ENCODE data around the gene ABTB2.
A peak's percentile ranks its signal among the peaks of the same experiment; 100 is the strongest.

Gene ABTB2

GRCh38 chr11:34341096-34341495, 16.7 kb downstream of the ABTB2 start:
- no peak for DNase-seq

- DNase-seq = no peak
Observed at GRCh38 chr11:34340653-34341052, 17.2 kb downstream of the ABTB2 start.

DNA sequence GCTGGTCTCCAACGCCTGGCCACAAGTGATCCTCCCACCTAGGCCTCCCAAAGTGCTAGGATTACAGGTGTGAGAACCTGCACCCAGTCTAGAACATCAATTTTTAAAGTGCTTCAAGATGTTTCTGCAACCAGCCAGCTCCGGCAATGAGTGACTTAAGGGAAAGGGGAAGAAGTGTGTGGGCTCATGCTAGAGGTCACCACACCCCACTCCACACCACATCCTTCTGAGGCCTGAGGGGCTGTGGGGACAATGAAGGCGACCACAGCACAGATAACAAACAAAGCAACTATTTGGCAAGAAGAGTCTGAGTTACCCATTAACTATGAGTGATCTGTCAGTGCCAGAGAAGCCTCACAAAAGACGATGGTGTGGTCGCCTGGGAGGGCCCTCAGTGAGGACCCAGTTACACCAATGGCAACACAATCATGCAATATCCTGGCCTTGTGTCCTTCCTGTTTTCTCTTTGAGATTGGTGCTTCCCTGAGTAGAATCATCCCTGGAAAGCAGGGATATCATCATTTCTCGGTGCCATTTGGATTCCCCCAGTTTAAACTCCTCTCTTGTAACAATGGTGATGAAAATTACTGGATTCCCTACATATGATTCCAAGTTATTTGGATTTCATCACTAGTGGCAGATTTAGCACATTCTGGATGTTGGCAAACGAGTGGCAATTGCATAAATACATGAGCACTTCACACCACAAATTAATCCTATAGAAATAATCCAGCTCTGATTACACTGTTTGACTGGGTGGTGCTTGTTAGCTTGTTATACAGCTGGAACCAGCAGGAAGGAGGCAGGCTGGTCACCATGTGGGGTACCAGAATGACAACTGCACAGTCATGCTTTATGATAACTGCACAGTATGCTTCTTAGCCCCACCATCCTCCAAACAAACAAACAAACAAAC, 18.4 kb downstream of the ABTB2 start:
- no peak for DNase-seq

- DNase-seq = no peak
Observed at GRCh38 chr11:34337016-34337415, 20.8 kb downstream of the ABTB2 start.

GRCh38 chr11:34335801-34336200, 22.0 kb downstream of the ABTB2 start:
- DNase-seq = no peak

DNA sequence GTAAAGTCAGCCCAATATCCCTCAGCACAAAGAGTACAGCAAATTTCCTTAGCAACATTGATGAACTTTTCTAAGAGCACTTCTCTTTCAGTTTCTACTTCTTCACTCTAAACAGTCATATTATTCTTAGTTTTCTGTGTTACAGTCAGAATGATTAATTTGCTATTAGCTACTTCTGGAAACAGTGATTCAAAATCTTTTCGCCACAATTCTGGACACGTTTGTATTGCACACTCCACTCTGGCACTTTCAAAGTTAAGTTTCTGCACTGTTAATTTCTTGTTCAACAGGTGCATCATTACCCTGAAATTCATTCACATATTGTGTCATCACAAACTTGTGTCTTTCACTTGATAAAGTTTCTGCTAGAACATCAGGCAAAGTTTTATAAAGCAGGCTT, 22.5 kb downstream of the ABTB2 start:
- no peak for DNase-seq

- DNase-seq = no peak
Observed at GRCh38 chr11:34333787-34334186, 24.0 kb downstream of the ABTB2 start.

- DNase-seq = no peak
Observed at GRCh38 chr11:34332524-34332923, 25.3 kb downstream of the ABTB2 start.

- DNase-seq = no peak
Observed at GRCh38 chr11:34331736-34332135, 26.1 kb downstream of the ABTB2 start.

DNA sequence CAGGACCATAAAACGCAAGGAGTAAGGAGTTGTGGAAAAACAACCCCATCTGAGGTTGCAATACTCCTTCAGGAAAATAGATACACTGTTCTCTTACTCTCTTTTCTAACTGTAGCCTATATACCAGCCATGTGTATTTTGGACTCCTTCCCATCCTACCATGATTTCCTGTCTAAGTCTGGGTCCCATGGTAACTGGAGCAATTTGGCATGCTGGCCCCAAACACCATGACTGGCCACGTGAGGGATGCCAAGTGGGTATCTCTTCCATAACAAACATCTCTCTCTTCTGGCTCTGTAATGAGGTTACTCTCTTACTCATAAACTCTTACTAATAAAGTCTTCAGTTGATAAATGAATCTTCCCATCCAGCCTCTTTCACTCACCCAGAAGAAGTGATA, 26.5 kb downstream of the ABTB2 start:
- peak; percentile 42 for DNase-seq

DNA sequence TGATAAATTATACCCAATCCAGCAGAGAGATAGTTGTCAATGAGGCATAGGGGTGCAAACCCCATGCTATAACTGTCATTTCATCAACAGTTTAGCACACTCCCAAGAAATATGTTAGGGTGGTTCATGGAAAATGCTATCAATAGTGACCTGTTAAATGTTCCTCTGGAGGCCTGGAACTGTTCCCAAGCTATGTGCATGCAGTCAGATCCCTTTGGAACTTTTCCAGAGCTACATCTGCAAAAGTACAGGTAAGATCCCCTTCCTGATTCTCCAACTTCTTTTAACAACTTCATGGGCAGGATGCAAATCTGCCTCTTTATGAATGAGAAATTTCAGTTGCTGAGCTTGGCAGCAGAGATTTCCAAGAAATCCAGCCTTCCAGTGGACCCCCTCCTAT, 27.2 kb downstream of the ABTB2 start:
- no peak for DNase-seq

DNA sequence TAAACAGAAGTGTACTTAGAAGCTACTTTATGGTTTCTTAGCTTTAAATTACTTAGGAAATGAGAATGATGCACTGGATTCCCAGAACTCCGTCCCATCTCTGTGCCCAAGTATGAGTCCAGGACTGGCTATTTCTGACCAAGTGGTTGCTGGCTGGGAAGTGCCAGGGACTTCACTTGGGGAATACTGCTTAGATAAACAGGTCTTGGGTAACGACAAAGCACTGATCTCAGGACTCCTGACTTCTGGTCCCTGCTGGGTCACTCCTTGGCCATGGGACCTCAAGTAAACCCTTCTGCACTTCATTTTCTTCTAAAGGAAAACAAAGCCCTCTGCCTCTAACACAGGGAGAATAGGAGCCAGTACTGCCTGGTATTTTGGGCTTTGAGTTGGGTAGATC, 27.9 kb downstream of the ABTB2 start:
- DNase-seq = no peak

GRCh38 chr11:34328632-34328910, 29.2 kb downstream of the ABTB2 start:
- DNase-seq = no peak

DNA sequence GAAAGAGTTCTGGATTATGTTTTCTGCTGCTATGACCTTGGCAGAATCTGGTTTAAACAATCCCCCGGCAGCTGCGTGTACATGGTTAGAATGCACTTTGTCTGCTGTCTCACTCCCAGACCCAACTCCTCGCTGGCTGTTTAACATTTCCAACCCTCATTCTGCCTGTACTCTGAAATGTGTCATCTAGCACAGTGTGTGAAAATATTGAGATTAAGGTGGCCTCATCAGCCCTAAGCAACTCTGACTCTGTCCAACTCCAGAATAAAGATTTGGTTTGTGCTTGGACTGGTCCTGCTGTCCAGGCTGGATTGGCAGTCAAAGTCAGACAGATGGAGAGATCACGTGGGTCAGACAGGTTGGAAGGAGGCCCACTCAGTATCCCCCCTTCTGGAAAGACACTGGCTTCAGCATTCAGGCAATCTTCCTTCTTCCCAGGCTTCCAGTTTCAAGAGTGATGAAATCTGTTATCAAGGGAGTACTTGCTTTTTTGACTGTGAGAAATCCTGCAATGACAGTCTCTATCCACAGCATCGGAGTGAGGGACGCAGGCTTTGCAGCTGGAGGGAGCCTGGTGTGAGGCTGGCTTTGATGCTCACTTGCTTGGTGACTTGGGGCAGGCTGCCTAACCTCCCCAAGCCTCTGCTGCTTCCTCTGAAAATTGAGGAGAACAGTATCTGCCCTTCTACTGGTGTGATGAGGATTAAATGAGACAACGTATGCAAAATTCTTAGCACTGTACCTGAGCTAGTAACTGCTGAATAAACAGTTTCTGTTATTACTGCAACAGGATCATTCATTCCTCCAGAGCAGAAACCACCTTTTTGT, 29.8 kb downstream of the ABTB2 start:
- no peak for DNase-seq

DNA sequence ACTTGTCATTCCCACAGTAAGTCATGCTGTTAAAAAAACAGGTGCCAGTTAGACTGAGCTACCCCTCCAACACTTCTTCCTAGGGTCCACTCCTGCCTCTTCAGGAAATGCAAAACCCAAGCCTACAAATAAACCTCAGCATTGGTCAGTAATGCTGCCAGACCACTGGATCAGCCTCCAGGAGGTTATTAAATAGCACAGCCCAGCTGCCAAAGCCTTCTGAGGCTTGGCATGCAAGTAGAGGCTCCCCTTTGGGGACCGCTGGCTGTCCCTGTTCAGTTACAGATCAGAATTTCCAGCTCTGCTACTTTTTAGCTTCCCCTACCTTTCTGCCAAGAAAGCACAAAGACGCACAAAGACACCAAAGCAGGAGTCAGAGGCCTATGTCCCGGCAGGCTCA, 33.3 kb downstream of the ABTB2 start:
- no peak for DNase-seq

- no peak for DNase-seq
Observed at GRCh38 chr11:34323601-34324000, 34.2 kb downstream of the ABTB2 start.

DNA sequence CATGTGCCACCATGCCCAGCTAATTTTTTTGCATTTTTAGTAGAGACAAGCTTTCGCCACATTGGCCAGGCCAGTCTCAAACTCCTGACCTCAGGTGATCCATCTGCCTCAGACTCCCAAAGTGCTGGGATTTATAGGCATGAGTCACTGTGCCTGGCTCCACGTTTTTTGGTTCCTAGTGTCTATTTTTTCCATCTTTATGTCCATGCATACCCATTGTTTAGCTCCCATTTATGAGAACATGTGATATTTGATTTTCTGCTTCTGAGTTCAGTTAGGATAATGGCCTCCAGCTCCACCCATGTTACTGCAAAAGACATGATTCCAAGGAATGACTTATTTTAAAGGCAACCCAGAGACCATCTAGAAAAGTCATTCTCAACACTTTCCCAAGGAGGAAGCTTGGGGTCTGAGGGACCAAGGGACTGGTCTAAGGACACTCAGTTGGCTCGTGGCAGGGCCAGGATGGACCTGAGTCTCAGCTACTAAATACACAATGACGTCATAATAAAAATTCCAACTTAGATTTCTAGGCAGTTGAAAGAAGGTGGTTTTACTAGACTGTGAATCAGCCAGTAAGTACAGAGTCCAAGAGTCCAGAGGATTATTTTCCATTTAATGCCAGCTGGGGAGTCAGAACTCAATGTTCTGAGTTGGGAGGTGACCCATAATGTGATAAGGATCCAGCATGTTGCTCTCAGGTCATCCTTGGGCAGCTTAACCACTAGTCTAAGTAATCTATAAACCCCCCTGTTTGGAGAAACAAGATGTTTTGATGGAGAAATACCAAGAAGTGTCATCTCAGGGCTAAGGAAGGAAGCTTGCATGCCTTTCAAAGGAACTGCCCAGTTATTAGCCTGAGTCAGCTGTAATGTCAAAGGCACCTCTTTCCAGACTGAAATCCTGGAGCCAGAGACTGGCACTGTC, 39.4 kb downstream of the ABTB2 start:
- no peak for DNase-seq

DNA sequence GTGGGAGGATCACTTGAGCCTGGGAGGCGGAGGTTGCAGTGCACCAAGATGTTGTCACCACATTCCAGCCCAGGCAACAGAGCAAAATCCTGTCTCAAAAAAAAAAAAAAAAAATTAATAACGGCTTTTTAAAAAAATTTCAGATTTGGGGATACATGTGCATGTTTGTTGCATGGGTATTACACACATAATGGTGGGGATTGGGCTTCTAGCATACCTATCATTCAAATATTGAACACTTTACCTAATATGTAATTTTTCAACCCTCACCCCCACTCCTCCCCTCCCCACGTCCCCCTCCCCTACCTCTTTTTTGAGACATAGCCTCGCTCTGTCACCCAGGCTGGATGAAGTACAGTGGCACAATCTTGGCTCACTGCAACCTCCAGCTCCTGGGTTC, 40.1 kb downstream of the ABTB2 start:
- no peak for DNase-seq

DNA sequence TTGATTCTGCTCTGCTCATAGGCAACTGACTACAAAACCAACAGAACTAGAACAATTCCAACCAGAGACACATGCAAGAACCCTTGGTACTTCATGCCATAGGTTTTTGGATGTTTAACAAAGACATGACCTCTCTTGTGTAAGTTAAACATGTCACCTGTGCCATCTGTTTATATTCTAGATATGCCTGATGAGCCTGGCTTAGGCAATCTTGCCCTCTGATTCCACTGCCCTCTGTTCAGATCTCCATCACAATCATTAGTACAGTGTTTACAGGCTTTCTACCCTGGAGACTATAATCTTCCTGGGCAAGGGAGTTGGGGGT, 40.8 kb downstream of the ABTB2 start:
- DNase-seq = no peak

GRCh38 chr11:34316347-34317035, 41.3 kb downstream of the ABTB2 start:
- DNase-seq = no peak

DNA sequence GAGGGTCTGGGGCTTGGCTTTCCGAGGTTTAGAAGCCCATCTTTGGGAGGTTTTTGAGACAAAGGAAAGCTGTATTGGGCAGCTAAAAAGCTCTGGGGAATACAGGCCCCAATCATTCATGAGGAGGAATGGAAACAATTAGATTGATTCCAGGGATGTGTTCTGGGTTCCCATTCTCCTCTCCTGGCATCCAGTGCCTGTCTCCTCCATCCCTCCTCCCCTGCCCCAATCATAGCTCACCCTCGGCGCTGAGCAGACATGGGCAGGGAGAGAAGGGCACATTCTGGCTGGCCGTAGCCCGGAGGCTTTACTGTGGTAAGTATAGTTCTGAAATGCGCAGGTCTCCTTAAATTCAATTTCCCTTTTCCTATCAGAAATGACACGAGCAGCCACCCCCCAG, 42.4 kb downstream of the ABTB2 start:
- DNase-seq = no peak

GRCh38 chr11:34314936-34315335, 42.9 kb downstream of the ABTB2 start:
- DNase-seq = no peak

DNA sequence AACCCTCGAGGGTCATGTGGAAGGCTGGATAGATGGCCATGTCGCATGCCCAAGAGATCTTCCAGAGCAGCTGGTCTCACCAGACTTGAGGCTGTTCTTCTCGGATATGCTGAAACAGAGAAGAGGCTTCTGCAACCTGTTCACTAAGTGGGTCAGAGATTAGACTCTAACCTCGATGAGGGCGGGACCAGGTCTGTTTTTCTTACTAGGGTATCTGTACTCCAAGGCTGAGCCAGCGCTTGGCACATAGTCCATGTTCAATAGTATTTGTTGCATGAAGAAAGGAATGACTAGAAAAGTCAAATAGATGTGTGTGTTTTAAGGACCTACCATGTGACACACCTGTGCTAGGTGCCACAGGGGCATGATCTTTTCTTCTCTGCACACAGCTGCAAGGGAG, 43.6 kb downstream of the ABTB2 start:
- DNase-seq = no peak
